AG09319 (cell line): ENCODE data around the gene DIAPH1.

Source experiments
- DNase-seq: peaks from one replicate; pipeline ENCODE4 v3.0.0-alpha.2; 2010; ENCODE audit warnings: low read depth; ENCODE audit errors: extremely low read depth
- CTCF ChIP-seq: IDR thresholded peaks from 2 replicates; pipeline ENCODE4 v1.5.1; 2011; ENCODE audit warnings: low read depth, mild to moderate bottlenecking, inconsistent platforms, low read length, moderate library complexity

DIAPH1 gene

GRCh38 chr5:141618804-141619554, at the start of gene DIAPH1:
Gene DIAPH1, minus strand, starts transcription at chr5:141619000. Its CDS starts 86 bp downstream, at chr5:141618914.
- TF ChIP-seq CTCF: peak; percentile 98
- DNase-seq: peak; percentile 92

GRCh38 chr5:141665995-141666940, 47.5 kb upstream of the DIAPH1 start:
- TF ChIP-seq CTCF: no peak
- DNase-seq: no peak

GRCh38 chr5:141664733-141665461, 46.1 kb upstream of the DIAPH1 start:
- TF ChIP-seq CTCF: peak; percentile 96
- no peak for DNase-seq

DNA sequence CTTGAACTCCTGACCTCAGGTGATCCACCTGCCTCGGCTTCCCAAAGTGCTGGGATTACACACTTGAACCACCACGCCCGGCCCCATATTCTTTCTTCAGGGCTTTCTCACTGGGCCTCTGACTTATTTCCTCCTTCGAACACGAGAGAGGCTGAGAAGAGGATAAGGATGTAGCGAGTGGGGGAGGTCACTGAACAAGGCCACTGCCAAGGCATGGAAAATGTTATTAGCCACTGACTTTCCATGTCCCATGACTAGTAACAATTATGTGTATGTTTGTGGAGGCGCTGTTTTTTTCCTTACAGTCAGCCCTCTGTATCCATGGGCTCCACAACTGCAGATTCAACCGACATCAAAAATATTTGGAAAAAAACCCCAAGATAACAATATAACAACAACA, 44.7 kb upstream of the DIAPH1 start:
- DNase-seq: no peak
- no peak for TF ChIP-seq CTCF

DNA sequence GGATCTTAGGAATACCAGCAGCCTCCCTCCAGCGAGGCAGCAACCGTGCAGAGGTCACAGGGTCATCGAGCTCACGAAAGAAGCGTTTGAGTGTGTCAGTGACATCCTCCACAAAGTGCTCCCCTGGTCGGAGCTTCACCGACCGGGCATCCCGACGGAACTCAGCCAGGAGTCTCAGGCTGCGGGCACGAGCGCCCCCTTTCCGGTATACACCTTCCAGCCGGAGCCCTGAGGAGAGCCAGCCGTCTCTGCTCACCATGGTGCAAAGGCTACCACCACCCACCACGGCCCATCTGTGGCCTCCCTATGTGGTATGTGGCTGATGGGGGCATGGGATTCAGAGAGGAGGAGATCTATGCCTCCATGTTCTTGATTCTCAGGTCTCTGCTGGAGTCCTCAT, 43.2 kb upstream of the DIAPH1 start:
- no peak for TF ChIP-seq CTCF
- no peak for DNase-seq

- DNase-seq: peak; percentile 56
- no peak for TF ChIP-seq CTCF
Observed at GRCh38 chr5:141657937-141658545, 39.2 kb upstream of the DIAPH1 start.
